Stimulated activated CD4-positive, alpha-beta T cell treated with anti-CD3 and anti-CD28 coated beads, Interleukin-1b, Interleukin-23, amount 100 ng/mL, for 1 hour (primary cell): ENCODE data around the gene CC2D1A.

Source experiments
- DNase-seq, 2 donors: peaks; one replicate each; pipeline ENCODE4 v3.0.0-alpha.2; 2020; ENCODE audit warnings: low read depth in 2 of 2

CC2D1A gene

DNA sequence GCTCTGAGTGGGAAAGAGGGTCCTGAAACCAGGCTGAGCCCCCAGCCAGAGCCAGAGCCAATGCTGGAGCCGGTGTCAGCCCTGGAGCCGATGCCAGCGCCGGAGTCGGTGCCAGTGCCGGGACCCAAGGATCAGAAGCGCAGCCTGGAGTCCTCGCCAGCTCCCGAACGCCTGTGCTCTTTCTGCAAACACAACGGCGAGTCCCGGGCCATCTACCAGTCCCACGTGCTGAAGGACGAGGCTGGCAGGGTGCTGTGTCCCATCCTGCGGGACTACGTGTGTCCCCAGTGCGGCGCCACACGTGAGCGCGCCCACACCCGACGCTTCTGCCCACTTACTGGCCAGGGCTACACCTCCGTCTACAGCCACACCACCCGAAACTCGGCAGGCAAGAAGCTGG is 28.7 kb upstream of the CC2D1A start:
- DNase-seq, result no peak

DNA sequence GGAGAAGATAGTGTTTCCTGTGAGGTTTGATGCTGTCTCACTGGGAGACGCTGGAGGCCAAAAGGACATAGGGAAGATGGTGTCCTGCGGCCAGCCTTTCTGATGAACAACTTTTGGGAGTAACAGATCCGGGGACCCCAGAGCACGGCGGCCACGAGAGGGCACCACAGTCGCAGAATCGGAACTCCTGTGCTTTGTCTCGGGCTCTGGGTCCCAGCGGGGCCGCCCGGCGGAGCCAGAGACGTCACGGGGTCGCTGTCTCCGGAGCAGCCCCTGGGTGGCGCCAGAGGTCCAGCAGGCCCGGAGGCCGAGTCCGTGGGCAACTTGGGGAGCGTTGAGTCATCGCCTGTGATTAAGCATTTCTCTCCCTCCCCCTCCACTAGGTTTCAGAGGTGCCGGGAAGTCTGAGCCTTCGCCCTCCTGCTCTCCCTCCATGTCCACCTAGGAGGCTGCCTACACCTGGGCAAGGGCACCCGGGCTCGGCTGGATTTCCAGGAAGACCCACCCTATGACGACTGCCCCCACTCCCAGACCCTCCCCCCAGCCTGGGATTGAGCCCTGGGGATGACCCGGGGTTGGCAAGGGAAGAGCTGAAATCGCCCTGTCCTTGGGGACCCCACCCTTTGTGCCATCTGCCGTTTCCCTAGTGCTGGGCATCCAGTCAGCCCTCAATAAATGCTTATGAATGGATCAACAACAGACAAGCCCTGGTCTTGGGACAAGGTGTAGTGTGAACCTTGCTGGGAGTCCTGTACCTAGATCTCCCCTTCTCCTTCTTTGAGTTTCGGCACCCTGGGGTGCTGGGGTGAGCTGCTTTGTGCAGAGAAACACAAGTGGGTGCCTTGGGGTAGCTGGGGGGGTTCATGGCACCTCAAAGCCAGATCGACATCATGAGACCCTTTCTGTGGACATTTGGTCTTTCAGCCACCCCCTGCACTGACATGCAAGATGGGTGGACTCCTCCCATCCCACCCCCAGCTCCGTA is 25.6 kb upstream of the CC2D1A start:
- DNase-seq, result peak; percentile 97 to 99

DNA sequence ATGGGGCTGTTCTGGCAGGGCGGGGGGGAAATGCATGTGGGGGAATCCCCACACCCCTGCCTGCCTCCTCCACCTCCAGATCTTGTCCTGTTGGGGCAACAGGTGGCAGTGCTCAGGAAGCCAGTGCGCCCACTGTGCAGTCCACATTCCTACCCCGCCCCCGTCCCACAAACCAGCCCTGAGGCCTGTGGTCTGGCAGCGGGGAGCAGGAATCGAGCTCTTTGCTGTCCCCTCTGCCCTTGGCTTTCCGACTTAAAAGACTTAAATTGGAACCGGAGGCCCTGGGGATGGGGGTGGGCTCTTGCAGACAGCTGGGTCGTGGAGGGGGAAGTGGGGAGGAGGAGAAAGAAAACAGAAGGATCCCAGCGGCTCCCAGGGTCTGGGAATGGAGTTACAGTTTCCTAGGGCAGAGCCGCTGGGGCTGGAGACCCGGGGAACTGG is 24.7 kb upstream of the CC2D1A start:
- DNase-seq, result no peak

DNA sequence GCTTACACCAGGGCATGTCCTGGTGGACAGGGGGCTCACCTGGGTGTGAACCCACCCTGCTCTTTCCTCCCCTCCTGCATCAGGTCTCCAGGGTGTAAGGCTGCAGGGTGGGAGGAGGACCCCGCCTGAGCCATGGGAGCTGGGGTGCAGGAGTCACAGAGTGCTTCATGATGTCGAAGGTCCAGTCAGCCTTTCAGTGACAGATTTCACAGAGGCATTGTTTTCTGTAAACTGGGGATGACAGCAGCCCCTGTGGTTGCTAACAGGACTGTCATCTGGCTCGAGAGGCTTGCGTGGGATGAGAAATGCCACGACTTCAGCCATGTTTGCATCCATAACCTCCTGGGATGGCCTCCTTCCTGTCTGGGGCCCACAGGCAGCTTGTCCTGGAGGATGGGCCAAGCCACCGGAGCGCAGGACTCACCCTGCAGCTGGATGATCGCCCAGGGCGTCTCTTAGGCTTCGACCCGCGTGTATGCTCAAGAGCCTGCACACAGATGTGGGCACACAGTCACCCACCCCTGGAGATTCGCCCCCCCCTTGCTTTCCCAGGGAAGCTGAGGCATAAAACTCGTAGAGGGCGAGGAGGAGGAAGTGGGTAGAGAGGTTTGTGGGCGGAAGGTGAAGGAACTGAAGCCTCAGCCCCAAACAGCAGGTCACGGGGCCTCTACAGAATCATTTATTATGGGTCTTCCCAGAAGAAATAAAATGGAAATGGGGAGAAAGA is 24.1 kb upstream of the CC2D1A start:
- DNase-seq, result no peak

DNA sequence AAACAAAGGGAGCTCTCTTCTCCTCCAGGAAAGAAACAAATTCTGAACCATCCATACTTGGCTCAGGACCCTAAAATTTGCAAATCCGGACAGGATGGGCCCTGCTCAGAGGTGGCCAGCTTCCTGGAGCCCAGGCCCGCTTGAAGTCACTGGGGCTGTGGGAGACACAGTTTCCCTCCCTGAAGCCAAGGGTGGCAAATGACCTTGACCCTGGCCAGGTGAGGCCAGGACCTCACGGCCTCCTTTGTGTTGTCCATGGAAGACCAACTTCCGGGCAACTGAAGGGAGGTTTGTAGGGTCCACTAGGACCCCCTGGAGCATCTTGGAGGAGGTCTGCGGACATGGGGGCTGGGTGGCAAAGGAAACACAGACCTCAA is 23.6 kb upstream of the CC2D1A start:
- DNase-seq, result no peak

DNA sequence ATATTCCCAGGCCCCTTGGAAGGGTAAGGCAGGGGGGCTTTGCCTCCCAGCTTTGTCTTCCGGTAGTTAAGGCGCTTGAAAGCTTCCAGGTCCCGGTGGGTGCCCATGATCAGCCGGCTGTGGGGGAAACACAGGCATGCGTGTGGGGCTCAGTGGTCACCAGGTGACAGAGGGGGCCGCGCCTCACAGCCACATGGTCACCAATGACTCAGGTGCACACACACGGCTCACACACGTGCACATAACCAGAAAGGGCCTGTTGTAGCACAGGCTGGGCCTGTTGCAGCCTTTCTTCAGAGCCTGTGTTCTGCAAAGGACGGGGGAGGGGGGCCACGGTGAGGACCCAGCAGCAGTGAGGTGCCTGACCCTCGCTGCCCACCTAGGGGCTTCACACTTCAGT is 23.2 kb upstream of the CC2D1A start:
- no peak for DNase-seq

DNA sequence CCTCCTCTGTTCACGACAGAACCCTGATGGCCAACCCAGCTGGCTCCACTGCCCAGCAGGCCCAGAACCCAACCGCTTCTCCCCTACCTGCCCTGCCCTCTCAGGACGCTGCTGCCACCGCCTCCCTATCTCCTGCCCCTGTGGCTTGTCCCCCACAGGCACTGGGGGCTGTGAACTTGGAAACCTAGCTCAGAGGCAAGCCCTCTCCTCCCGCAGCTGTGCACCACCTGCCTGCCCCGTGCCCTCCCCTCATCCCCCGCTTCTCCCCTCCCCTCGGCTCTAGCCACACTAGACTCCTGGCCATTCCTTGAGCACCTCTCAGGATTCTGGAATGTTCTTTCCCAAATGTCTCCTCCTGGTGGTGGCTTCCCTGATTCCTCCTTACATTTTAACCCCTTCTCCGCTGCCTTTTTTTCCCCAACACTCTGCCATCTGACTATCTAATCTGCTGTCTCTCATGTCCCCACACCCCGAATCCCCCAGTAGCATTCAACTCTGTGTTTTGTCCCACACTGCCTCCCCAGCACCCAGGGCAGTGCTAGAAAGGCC is 22.4 kb upstream of the CC2D1A start:
- no peak for DNase-seq

DNA sequence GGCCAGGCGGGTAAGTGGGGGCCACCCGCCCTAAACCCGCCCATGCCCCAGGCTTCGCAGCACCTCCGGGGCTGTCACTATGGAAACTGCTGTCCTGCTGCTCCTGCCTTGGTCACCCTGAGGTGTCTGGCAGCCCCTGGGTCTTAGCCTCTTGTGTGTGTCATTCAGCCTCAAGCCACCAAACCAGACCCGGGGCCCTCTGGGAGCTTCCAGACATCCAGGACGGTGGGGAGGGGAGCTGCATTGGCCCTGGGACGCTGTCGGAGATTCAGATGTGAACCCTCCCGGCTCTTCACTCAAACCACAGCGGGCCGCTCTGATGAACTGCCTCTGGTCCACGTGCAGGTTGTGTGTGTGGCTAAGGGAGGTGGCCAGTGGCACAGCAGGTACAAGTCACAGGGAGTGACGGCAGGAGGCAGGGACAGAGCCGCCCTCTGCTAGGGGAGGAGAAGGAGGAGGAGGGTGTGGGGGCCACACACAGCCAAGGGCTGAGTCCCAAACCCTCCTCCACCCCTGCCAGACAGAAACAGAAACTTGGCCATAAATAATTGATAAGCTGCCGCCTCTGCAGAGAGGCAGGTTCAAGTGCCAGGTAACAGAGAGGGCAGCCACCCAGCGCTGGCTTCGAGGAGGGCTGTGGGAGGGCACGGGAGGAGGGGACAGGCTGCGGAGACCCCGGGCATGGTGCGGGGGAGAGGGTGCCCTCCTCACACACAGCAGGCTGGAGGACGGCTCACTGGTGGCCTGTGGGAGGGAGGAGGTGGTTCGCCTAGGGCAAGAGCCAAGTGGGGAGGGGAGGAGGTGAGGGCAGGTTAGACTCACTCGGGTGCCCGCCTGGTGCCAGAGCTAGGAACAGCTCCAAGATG is 21.0 kb upstream of the CC2D1A start:
- no peak for DNase-seq

DNA sequence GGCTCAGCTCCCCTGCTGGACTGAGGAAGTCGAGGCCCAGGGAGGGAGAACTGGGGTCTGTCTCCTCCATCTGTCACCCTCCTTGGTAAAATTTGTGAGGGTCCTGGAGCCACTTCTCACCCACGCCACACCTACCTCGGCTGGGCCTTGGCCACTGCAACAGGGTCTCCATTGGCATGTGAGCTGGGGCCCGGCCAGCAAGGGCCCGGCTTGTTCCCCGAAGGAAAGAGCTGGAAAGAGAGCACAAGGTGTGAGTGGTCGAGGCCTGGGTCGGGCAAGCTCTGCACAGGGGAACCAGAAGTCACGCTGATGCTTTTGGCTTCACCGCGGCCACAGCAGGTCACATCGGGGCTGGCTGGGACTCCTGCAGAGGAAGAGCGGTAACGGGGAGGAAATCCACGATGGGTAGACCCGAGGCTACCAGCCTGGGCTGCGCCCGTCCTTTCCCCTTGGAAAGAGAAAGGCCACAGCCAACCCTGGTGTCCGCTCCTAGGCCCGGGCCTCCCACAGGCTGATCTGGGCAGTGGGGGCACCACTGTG is 20.1 kb upstream of the CC2D1A start:
- no peak for DNase-seq

DNA sequence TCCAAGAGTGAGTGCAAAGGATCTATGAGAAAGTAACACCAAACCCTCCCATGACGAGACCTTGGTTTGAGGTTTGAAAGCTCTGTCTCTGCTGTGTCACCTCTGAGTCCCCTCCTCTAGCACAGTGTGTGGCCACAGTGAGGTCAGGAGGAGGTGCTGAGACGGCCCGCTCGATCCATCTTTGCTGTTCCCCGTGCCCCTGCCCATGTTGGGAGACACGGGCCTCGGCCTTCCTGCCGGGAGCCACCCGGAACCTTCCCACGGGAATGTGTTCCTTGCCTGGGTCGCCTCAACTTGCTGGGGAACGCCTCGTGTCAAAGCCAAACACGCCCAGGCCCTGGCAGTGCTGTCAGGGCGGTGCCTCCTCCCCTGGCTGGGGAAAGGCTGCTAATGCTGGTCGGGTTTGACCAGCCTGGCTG is 19.0 kb upstream of the CC2D1A start:
- no peak for DNase-seq

DNA sequence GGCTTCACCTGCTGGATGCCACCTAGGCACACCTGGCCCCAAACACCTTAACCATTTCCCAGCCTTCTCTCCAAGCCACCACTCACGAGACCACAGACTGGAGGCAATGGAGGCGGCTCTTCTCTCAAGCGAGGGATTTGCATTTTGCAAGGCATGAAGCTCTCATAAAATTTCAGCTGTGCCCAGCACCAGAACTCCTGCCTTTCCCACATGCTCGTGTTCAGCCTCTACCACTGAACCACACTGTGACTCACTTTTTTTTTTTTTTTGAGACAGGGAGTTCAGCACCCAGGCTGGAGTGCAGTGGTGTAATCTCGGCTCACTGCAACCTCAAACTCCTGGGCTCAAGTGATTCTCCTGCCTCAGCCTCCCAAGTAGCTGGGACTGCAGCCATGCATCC is 18.5 kb upstream of the CC2D1A start:
- no peak for DNase-seq

DNA sequence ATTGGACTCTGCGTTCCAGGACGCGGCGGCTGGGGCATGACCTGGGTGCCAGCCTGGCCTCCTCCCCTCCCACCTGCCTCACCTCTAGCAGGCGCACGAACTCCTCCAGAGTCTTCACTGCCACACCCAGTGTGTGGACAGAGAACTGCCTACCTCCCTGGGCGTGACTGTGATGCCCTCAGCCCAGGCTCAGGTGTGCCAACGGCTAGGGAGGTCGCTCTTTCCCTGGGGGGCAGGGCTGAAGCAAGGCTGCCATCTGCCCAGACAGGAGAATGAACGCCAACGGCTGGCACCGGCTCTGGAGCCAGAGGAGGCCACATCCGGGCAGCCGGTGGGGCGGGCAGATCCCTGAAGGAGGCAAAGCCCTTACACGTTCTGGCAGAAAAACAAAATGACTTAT is 17.7 kb upstream of the CC2D1A start:
- DNase-seq, result no peak

DNA sequence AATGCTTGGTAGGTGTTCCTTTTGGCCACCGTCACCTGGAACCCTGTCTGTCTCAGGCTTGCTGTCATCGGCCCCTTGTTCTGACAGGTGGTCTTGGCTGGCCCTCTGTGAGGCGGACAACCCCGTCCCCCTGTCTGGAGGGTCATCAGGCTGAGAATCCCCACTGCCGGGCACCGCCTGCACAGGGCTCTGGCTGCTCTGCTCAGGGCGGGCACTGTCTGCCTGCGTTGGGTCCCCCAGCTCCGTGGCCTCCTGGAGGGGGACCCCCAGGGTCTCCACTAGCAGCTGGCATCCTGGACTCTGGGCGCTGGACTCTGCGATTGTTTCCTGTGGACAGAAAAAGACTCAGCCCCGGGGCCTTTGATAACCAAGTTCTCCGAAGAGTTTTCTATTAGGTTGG is 15.9 kb upstream of the CC2D1A start:
- no peak for DNase-seq

DNA sequence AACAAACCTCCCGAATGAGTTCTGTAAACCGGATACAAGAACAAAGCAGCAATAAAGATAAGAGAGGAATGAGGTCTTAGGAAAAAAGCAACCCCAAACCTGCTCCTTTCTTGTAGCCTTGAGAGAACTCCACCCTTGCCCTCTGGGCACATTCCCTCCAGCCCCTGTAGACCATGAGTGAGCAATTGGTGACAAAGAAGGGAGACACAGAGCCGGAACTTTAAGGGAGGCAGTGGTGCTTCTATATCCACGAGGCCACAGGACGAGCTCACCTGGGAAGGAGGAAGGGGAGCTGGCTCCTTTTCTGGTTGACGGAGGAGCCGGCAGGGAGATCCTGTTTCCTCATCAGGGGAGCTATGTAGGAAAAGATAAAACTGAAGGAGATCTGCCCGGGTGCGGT is 13.1 kb upstream of the CC2D1A start:
- no peak for DNase-seq

DNA sequence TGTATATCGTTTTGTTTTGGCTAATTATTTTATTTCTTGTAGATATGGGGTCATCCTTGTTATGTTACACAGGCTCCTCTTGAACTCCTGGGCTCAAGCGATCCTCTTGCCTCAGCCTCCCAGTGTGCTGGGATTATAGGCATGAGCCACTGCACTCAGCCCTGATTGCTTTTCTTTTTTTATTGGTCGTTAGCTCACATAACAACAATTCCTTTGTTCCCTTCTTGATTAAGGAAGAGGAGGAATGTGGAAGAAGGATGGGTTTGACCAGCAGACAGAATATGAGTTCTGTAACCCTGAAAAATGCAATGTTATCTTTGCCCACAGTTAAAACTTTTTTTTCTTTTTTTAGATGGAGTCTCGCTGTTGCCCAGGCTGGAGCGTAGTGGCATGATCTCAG is 11.4 kb upstream of the CC2D1A start:
- DNase-seq, result no peak

DNA sequence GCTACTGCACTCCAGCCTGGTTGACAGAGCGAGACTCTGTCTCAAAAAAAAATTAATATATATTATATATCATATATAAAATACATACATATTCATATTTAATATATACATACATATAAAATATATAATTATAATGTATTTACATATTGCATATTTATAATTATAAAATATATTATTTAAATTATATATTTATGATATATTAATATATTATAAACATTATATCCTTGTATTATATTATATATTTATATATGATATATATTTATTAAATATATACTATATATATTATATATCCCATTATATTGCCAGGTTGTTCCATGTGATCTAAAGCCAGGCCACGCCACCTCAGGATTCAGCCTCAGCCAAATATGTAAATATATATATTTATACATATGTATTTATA is 9.8 kb upstream of the CC2D1A start:
- no peak for DNase-seq

DNA sequence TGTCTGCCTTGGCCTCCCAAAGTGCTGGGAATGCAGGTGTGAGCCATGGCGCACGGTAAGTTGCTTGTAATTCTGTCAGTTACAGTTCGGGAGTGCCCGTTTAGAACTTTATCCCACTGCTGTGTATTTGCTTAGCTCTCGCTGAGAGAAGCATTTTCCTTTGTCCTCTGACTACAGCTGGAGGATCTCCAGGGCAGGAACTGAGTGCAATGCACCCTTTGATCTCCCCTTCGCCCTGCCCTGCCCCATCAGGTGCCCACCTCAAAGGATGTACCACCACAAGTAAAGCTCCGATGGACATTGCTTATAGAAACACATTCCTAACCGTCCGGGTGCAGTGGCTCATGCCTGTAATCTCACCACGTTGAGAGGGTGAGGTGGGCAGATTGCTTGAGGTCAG is 6.6 kb upstream of the CC2D1A start:
- DNase-seq, result no peak

DNA sequence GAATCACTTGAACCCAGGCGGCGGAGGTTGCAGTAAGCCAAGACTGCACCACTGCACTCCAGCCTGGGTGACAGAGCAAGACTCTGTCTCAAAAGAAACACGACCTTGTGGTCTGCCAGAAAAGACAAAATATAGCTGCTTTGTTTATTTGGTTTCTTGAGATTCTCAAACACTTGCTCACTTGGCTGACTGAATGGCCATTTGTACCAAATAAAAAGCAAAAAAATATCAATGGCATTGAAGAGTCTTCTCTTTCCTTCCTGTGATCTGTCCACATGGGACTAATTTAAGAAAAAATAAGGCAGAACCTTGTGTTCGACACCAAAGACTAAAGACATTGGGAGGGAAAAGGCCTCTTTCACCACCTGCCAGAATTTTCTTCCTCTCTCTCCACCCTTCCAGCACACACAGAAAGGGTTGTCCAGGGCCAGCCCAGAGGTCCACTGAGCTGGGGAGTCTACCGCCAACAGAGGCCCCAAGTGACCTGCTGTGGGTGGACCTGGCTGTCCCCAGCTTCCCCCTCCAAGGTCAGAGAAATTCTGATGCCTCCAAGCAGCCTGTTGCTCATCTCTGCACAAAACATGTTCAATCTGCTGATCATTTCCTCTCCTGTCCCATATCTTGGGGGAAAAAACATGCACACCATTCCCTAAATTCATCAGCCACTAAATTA is 6.0 kb upstream of the CC2D1A start:
- no peak for DNase-seq

DNA sequence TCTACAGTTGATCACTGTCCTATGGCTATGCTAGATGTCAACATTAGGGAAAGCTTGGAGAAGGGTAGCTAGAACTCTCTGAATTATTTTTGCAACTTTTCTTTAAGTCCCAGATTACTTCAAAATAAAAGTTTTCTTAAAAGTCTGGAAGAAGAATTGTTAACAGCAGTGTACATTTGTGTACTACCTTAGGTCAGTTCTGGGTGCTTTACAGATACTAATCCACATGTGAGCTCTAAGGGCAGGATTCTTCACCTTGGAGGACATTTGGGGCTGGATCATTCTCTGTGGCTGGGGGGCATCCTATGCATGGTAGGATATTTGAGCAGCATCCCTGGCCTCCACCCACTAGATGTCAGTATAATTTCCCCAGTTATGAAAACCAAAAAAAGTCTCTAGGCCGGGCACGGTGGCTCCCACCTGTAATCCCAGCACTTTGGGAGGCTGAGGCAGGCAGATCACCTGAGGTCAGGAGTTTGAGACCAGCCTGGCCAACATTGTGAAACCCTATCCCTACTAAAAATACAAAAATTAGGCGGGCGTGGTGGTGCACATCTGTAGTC is 2.9 kb upstream of the CC2D1A start:
- DNase-seq, result no peak

DNA sequence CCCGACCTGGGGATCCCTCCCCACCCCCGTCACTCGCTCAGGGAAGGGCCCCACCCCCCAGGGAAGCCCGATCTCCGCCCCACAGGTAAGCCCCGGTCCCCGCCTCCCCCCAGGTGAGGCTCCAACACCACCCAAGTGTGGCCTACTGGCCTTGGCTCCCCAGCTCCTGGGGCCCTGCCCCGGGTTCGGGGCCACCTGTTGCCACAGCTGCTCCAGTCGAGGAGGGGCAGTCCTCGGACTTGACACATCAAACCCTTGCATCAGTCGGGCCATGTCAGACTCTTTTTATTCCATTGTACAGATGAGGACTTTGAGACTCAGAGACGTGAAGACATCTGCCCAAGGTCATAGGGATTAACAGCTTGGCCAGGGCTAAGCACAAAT is 512 bp downstream of the CC2D1A start:
- DNase-seq, result no peak

DNA sequence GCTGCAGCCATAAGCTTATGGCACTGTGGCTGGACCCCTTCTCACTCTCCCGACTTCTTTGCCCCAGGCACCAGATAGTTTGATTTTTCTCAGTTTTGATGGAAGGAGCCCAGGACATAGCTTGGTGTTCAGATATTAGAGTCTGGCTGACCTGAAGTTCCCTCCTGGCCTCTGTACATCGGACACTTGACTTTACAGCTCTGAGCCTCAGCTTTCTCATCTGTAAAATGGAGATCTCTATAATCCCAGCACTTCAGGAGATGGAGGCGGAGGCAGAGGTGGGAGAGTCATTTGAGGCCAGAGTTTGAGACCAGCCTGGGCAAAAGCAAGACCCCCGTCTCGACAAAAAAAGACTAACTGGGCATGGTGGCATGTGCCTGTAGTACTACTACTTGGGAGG is 909 bp downstream of the CC2D1A start:
- DNase-seq, result no peak
